DLD1 (cell line): Measurements from ENCODE around the gene CAP2.
"Not testable (repeated sequence)": the region's sequence is repeated elsewhere in the genome, so short reads cannot be mapped to it uniquely, and the experiment has no call there.

Source experiments
- in situ Hi-C: cut with HindIII; loops from 2 replicates; pipeline ENCODE4 v1.10.0; 2017; ENCODE audit warnings: low sequenced_read_pairs

CAP2 gene

GRCh38 chr6:17497535-17498095 is 104.2 kb downstream of the CAP2 start:
- in situ Hi-C loops: no loop called here

GRCh38 chr6:17501442-17501841 is 108.0 kb downstream of the CAP2 start:
- in situ Hi-C loops: no loop called here

- in situ Hi-C loops: no loop called here
Observed at GRCh38 chr6:17501982-17502704, 108.7 kb downstream of the CAP2 start.

- in situ Hi-C loops: no loop called here
Observed at GRCh38 chr6:17503051-17503450, 109.7 kb downstream of the CAP2 start.

GRCh38 chr6:17504005-17504404 is 110.6 kb downstream of the CAP2 start:
- in situ Hi-C loops: no loop called here

GRCh38 chr6:17505062-17505476 is 111.7 kb downstream of the CAP2 start:
- in situ Hi-C loops: no loop called here

- in situ Hi-C loops: no loop called here
Observed at GRCh38 chr6:17505767-17506280, 112.4 kb downstream of the CAP2 start.

- in situ Hi-C loops: no loop called here
Observed at GRCh38 chr6:17506531-17506930, 113.1 kb downstream of the CAP2 start.

GRCh38 chr6:17506962-17507361 is 113.6 kb downstream of the CAP2 start:
- in situ Hi-C loops: no loop called here

- in situ Hi-C loops: no loop called here
Observed at GRCh38 chr6:17511084-17511483, 117.7 kb downstream of the CAP2 start.

- in situ Hi-C loops: no loop called here
Observed at GRCh38 chr6:17511580-17511979, 118.2 kb downstream of the CAP2 start.

- in situ Hi-C loops: no loop called here
Observed at GRCh38 chr6:17519120-17519519, 125.7 kb downstream of the CAP2 start.

- in situ Hi-C loops: no loop called here
Observed at GRCh38 chr6:17525637-17526036, 132.2 kb downstream of the CAP2 start.

GRCh38 chr6:17527076-17527475 is 133.7 kb downstream of the CAP2 start:
- in situ Hi-C loops: no loop called here

GRCh38 chr6:17530321-17530835 is 137.0 kb downstream of the CAP2 start:
- in situ Hi-C loops: no loop called here

- in situ Hi-C loops: no loop called here
Observed at GRCh38 chr6:17536586-17536985, 143.2 kb downstream of the CAP2 start.

GRCh38 chr6:17542243-17542642 is 148.8 kb downstream of the CAP2 start:
- in situ Hi-C loops: no loop called here

GRCh38 chr6:17545681-17546080 is 152.3 kb downstream of the CAP2 start:
- in situ Hi-C loops: not testable (repeated sequence)

- in situ Hi-C loops: no loop called here
Observed at GRCh38 chr6:17551383-17551958, 158.1 kb downstream of the CAP2 start.

GRCh38 chr6:17552861-17553260 is 159.5 kb downstream of the CAP2 start:
- in situ Hi-C loops: no loop called here

GRCh38 chr6:17556014-17556413 is 162.6 kb downstream of the CAP2 start:
- in situ Hi-C loops: no loop called here

- in situ Hi-C loops: no loop called here
Observed at GRCh38 chr6:17562636-17563035, 169.2 kb downstream of the CAP2 start.
